ENCODE results near the gene PRKAR2A.
"Not testable (repeated sequence)": the region's sequence is repeated elsewhere in the genome, so short reads cannot be mapped to it uniquely, and the experiment has no call there.

DNA sequence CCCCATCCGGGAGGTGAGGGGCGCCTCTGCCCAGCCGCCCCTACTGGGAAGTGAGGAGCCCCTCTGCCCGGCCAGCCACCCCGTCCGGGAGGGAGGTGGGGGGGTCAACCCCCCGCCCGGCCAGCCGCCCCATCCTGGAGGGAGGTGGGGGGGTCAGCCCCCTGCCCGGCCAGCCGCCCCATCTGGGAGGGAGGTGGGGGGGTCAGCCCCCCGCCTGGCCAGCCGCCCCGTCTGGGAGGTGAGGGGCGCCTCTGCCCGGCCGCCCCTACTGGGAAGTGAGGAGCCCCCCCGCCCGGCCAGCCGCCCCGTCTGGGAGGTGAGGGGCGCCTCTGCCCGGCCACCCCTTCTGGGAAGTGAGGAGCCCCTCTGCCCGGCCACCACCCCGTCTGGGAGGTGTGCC lies 113.1 kb downstream of the PRKAR2A start:
- TF ChIP-seq, protein P1, sequence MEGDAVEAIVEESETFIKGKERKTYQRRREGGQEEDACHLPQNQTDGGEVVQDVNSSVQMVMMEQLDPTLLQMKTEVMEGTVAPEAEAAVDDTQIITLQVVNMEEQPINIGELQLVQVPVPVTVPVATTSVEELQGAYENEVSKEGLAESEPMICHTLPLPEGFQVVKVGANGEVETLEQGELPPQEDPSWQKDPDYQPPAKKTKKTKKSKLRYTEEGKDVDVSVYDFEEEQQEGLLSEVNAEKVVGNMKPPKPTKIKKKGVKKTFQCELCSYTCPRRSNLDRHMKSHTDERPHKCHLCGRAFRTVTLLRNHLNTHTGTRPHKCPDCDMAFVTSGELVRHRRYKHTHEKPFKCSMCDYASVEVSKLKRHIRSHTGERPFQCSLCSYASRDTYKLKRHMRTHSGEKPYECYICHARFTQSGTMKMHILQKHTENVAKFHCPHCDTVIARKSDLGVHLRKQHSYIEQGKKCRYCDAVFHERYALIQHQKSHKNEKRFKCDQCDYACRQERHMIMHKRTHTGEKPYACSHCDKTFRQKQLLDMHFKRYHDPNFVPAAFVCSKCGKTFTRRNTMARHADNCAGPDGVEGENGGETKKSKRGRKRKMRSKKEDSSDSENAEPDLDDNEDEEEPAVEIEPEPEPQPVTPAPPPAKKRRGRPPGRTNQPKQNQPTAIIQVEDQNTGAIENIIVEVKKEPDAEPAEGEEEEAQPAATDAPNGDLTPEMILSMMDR (conservative IDR thresholded peaks at IDR 0.05; ENCODE audit: low read depth in 2 of 2): not testable (repeated sequence)
- TF ChIP-seq EZH2 (IDR thresholded peaks at IDR 0.05; ENCODE audit: low read depth, unreplicated experiment); POLR2AphosphoS5 (IDR thresholded peaks at IDR 0.05; ENCODE audit: low read depth); EZH2phosphoT487 (IDR thresholded peaks at IDR 0.05; ENCODE audit: unreplicated experiment); ZNF331 (CRISPR knock-in tag; IDR thresholded peaks at IDR 0.05; ENCODE audit: low read depth); ZNF114 (CRISPR knock-in tag; IDR thresholded peaks at IDR 0.05); JUNB (IDR thresholded peaks at IDR 0.05; ENCODE audit: unreplicated experiment): not testable (repeated sequence)
- TF ChIP-seq, protein P2, sequence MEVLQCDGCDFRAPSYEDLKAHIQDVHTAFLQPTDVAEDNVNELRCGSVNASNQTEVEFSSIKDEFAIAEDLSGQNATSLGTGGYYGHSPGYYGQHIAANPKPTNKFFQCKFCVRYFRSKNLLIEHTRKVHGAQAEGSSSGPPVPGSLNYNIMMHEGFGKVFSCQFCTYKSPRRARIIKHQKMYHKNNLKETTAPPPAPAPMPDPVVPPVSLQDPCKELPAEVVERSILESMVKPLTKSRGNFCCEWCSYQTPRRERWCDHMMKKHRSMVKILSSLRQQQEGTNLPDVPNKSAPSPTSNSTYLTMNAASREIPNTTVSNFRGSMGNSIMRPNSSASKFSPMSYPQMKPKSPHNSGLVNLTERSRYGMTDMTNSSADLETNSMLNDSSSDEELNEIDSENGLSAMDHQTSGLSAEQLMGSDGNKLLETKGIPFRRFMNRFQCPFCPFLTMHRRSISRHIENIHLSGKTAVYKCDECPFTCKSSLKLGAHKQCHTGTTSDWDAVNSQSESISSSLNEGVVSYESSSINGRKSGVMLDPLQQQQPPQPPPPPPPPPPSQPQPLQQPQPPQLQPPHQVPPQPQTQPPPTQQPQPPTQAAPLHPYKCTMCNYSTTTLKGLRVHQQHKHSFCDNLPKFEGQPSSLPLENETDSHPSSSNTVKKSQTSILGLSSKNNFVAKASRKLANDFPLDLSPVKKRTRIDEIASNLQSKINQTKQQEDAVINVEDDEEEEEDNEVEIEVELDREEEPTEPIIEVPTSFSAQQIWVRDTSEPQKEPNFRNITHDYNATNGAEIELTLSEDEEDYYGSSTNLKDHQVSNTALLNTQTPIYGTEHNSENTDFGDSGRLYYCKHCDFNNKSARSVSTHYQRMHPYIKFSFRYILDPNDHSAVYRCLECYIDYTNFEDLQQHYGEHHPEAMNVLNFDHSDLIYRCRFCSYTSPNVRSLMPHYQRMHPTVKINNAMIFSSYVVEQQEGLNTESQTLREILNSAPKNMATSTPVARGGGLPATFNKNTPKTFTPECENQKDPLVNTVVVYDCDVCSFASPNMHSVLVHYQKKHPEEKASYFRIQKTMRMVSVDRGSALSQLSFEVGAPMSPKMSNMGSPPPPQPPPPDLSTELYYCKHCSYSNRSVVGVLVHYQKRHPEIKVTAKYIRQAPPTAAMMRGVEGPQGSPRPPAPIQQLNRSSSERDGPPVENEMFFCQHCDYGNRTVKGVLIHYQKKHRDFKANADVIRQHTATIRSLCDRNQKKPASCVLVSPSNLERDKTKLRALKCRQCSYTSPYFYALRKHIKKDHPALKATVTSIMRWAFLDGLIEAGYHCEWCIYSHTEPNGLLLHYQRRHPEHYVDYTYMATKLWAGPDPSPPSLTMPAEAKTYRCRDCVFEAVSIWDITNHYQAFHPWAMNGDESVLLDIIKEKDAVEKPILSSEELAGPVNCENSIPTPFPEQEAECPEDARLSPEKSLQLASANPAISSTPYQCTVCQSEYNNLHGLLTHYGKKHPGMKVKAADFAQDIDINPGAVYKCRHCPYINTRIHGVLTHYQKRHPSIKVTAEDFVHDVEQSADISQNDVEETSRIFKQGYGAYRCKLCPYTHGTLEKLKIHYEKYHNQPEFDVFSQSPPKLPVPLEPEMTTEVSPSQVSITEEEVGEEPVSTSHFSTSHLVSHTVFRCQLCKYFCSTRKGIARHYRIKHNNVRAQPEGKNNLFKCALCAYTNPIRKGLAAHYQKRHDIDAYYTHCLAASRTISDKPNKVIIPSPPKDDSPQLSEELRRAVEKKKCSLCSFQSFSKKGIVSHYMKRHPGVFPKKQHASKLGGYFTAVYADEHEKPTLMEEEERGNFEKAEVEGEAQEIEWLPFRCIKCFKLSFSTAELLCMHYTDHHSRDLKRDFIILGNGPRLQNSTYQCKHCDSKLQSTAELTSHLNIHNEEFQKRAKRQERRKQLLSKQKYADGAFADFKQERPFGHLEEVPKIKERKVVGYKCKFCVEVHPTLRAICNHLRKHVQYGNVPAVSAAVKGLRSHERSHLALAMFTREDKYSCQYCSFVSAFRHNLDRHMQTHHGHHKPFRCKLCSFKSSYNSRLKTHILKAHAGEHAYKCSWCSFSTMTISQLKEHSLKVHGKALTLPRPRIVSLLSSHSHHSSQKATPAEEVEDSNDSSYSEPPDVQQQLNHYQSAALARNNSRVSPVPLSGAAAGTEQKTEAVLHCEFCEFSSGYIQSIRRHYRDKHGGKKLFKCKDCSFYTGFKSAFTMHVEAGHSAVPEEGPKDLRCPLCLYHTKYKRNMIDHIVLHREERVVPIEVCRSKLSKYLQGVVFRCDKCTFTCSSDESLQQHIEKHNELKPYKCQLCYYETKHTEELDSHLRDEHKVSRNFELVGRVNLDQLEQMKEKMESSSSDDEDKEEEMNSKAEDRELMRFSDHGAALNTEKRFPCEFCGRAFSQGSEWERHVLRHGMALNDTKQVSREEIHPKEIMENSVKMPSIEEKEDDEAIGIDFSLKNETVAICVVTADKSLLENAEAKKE (CRISPR knock-in tag; IDR thresholded peaks at IDR 0.05): not testable (repeated sequence)
